Measurements from ENCODE around the gene TXNDC12.

TXNDC12 gene

DNA sequence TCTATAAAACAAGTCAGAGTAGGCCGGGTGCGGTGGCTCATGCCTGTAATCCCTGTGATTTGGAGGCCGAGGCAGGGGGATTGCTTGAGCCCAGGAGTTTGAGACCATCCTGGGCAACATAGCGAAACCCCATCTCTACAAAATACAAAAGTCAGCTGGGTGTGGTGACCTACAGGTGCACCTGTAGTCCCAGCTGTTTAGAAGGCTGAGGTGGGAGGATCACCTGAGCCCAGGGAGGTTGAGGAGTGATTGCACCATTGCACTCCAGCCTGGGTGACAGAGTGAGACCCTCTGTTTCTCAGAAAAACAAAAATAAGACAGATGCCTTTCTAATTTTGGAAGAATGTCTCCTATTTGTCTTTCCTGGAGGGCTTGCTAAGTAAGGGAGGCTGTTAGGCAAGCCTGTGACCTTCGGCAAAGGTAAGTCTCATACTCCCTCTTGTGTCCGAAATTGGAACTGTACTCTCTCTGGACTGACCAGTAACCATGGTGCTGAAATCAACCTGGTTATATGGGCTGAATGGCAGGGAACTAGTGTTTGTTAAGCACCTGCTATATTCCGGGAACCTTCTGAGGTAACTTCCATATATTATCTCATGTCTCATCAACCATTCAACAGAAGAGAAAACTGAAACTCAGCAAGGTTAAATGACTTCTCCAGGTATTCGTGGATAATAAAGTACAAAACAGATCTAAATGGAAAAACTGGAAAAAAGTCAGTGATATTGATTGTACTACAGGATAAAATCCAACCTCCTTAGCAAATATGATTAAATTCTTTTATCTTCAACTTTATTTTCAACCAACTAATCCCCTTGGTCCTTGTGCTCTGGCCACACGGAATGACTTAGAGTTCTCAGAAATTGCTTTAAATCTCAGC, 52.7 kb downstream of the TXNDC12 start:
- no peak overlapping the region for H3K27ac ChIP-seq (ENCODE audit: low read depth, low read length)
- H3K27me3 ChIP-seq (ENCODE audit: low read length), result no peaks in the 10 kb centered on the region
- no peaks in the 10 kb centered on the region for H3K79me2 ChIP-seq (ENCODE audit: insufficient read depth, low read length)

DNA sequence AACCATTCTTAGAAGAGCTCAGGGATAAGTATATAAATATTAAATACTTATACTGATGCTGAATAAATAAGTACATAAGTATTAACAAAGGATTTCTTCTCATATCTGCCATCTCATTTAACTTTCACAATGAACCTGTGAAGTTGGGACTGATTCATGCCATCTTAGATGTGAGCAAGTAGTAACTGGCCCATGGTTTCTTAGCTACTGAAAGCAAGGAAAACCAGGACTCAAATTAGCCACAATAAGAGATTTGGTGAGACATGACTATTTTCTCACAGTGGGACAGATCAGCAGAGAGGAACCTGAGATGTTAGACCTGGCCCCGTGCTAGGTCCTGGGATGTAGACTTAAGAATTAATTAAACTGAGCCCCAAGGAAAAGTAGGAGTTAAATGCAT, 56.3 kb downstream of the TXNDC12 start:
- Histone ChIP-seq H3K9me3 (ENCODE audit: insufficient read depth, low read length) (no peaks in the 10 kb centered on the region), H3K27me3 (ENCODE audit: low read length) (no peaks in the 10 kb centered on the region), H3K4me2 (ENCODE audit: low read depth, low read length, poor library complexity, severe bottlenecking) (no peak overlapping the region), H4K20me1 (ENCODE audit: low read depth, low read length) (no peaks in the 10 kb centered on the region), H3K9me2 (replicated peaks; ENCODE audit: insufficient read depth, low read length) (no peaks in the 10 kb centered on the region), H3F3A (ENCODE audit: insufficient read depth) (no peaks in the 10 kb centered on the region), H3K4me3 (ENCODE audit: insufficient read depth, low read length, poor library complexity, severe bottlenecking) (no peak overlapping the region), H3K9ac (ENCODE audit: low read length) (no peak overlapping the region), H3K36me3 (ENCODE audit: low read length) (no peaks in the 10 kb centered on the region), H3K79me2 (ENCODE audit: insufficient read depth, low read length) (no peaks in the 10 kb centered on the region), H3K27ac (ENCODE audit: low read depth, low read length) (no peak overlapping the region), H2AFZ (ENCODE audit: low read depth, low read length, severe bottlenecking) (no peak overlapping the region)
- no peak for TF ChIP-seq EZH2phosphoT487 (conservative IDR thresholded peaks at IDR 0.05; ENCODE audit: low read length)
- TF ChIP-seq, protein P1, sequence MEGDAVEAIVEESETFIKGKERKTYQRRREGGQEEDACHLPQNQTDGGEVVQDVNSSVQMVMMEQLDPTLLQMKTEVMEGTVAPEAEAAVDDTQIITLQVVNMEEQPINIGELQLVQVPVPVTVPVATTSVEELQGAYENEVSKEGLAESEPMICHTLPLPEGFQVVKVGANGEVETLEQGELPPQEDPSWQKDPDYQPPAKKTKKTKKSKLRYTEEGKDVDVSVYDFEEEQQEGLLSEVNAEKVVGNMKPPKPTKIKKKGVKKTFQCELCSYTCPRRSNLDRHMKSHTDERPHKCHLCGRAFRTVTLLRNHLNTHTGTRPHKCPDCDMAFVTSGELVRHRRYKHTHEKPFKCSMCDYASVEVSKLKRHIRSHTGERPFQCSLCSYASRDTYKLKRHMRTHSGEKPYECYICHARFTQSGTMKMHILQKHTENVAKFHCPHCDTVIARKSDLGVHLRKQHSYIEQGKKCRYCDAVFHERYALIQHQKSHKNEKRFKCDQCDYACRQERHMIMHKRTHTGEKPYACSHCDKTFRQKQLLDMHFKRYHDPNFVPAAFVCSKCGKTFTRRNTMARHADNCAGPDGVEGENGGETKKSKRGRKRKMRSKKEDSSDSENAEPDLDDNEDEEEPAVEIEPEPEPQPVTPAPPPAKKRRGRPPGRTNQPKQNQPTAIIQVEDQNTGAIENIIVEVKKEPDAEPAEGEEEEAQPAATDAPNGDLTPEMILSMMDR (IDR thresholded peaks at IDR 0.05; ENCODE audit: insufficient read depth, low read length, poor library complexity, severe bottlenecking), result no peak

More for the DNA sequence above, 52.7 kb downstream of the TXNDC12 start:
- Histone ChIP-seq H3K9ac (ENCODE audit: low read length) (no peak overlapping the region), H3K4me2 (ENCODE audit: low read depth, low read length, poor library complexity, severe bottlenecking) (no peak overlapping the region), H3F3A (ENCODE audit: insufficient read depth) (no peaks in the 10 kb centered on the region), H3K36me3 (ENCODE audit: low read length) (no peaks in the 10 kb centered on the region), H3K9me3 (ENCODE audit: insufficient read depth, low read length) (no peaks in the 10 kb centered on the region), H3K9me2 (replicated peaks; ENCODE audit: insufficient read depth, low read length) (no peaks in the 10 kb centered on the region), H3K4me3 (ENCODE audit: insufficient read depth, low read length, poor library complexity, severe bottlenecking) (no peak overlapping the region), H2AFZ (ENCODE audit: low read depth, low read length, severe bottlenecking) (no peak overlapping the region), H4K20me1 (ENCODE audit: low read depth, low read length) (no peaks in the 10 kb centered on the region)
- TF ChIP-seq, protein P1 (IDR thresholded peaks at IDR 0.05; ENCODE audit: insufficient read depth, low read length, poor library complexity, severe bottlenecking), result peak; percentile 73
- no peak for TF ChIP-seq EZH2phosphoT487 (conservative IDR thresholded peaks at IDR 0.05; ENCODE audit: low read length)

DNA sequence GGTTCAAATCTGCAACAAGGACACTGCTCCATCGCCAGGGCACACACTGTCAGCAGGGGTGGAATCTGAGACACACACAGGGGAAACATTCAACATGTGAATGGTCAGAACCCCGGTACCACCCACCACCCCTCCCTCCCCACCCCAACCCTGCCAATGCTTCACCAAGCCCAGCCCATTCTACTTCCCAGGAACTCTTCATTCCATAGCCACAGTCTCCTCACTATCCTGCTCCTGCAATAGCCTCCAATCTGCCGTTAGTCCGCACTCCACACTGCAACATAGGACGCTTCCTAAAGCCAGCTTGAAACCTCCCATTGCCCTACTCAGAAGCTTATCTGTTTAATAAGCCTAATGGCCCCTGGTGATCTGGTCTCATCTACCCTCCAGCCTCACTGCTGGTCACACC, 57.0 kb downstream of the TXNDC12 start:
- H2AFZ ChIP-seq (ENCODE audit: low read depth, low read length, severe bottlenecking), result no peak overlapping the region
- H3K9ac ChIP-seq (ENCODE audit: low read length), result no peak overlapping the region
- no peaks in the 10 kb centered on the region for H3K79me2 ChIP-seq (ENCODE audit: insufficient read depth, low read length)
- no peaks in the 10 kb centered on the region for H3K9me2 ChIP-seq (replicated peaks; ENCODE audit: insufficient read depth, low read length)
- no peak overlapping the region for H3K4me3 ChIP-seq (ENCODE audit: insufficient read depth, low read length, poor library complexity, severe bottlenecking)
- H3K27me3 ChIP-seq (ENCODE audit: low read length), result no peaks in the 10 kb centered on the region
- TF ChIP-seq EZH2phosphoT487 (conservative IDR thresholded peaks at IDR 0.05; ENCODE audit: low read length), result no peak
- TF ChIP-seq, protein P1 (IDR thresholded peaks at IDR 0.05; ENCODE audit: insufficient read depth, low read length, poor library complexity, severe bottlenecking), result no peak
- H3K9me3 ChIP-seq (ENCODE audit: insufficient read depth, low read length), result no peaks in the 10 kb centered on the region
- no peak overlapping the region for H3K4me2 ChIP-seq (ENCODE audit: low read depth, low read length, poor library complexity, severe bottlenecking)
- H3K36me3 ChIP-seq (ENCODE audit: low read length), result no peaks in the 10 kb centered on the region
- H4K20me1 ChIP-seq (ENCODE audit: low read depth, low read length), result no peaks in the 10 kb centered on the region
- H3K27ac ChIP-seq (ENCODE audit: low read depth, low read length), result no peak overlapping the region
- no peaks in the 10 kb centered on the region for H3F3A ChIP-seq (ENCODE audit: insufficient read depth)
